GM21360 (cell line): ENCODE data around the gene TERF2IP.

Source experiments
- ATAC-seq: cut with Tn5 transposase; IDR thresholded peaks from one replicate; pipeline ENCODE4 v1.9.1; 2021; ENCODE audit warnings: mild to moderate bottlenecking, moderate library complexity; ENCODE audit not compliant: unreplicated experiment

The TERF2IP gene, protein sequence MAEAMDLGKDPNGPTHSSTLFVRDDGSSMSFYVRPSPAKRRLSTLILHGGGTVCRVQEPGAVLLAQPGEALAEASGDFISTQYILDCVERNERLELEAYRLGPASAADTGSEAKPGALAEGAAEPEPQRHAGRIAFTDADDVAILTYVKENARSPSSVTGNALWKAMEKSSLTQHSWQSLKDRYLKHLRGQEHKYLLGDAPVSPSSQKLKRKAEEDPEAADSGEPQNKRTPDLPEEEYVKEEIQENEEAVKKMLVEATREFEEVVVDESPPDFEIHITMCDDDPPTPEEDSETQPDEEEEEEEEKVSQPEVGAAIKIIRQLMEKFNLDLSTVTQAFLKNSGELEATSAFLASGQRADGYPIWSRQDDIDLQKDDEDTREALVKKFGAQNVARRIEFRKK

DNA sequence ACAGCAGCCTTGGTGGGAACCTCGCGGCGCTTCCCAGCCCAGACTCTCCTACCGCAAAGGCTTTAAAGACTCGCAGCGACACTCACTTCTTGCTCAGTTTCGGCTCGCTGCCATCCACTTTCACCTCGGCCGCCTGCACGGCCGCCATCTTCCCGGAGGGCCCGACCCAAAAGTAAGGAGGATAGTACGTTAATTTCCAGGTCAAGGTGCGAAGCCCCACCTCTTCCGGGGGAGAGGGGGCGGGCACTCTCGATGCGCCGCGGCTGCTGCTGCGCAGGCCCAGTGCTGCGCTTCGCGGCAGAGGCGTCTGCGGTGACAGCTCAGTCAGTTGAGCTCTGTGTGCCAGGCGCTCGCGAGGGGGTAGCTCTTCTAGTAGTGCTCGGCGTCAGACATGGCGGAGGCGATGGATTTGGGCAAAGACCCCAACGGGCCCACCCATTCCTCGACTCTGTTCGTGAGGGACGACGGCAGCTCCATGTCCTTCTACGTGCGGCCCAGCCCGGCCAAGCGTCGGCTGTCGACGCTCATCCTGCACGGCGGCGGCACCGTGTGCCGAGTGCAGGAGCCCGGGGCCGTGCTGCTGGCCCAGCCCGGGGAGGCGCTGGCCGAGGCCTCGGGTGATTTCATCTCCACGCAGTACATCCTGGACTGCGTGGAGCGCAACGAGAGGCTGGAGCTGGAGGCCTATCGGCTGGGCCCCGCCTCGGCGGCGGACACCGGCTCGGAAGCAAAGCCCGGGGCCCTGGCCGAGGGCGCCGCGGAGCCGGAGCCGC lies at the start of gene TERF2IP, which contains the start of gene KARS1:
Gene TERF2IP, plus strand, starts transcription at position 282 of the 773 bp plus-strand sequence. Its CDS starts 110 bp downstream, at position 392.
Gene KARS1, minus strand, starts transcription at position 174 of the 773 bp plus-strand sequence. Its CDS starts 26 bp downstream, at position 148.
- peak; percentile 83 for ATAC-seq

DNA sequence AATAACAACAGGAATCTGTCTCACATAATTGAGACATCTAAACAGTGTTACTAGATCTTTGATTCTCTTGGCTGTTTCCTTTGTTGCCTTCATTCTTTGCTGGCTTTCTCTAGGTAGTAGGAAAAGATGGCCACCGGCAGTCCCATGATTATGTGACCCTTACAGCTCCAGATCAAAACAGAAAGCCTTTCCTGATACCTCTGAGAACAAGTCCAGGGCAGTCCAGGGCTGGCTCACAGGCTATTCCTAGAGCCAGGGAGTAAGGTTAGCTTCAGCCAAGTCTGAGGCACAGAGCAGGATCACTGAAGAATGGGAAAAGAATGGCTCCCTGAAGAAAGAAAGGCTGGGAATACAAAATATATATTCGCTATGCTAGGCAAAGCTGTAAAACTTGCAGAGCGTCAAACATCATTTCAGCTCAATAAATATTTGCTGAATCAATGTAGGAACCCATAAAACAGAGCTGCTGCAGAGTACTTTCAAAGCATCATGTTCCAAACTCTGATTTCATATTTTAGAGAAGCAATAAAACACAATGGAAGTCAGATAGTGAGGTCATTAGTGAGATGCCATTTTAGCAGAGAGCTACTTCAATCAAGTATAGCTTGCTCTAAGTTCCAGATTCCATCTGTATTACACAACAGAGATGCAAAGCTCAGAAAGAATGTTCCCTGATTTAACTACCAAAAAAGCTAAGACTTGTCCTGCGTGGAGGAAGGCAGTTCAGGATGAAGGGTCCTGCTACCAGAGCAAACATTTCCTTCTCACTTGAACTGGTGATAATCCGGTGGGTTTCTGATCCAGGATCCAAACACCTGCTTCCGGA lies 47.9 kb upstream of the TERF2IP start:
- no peak for ATAC-seq

DNA sequence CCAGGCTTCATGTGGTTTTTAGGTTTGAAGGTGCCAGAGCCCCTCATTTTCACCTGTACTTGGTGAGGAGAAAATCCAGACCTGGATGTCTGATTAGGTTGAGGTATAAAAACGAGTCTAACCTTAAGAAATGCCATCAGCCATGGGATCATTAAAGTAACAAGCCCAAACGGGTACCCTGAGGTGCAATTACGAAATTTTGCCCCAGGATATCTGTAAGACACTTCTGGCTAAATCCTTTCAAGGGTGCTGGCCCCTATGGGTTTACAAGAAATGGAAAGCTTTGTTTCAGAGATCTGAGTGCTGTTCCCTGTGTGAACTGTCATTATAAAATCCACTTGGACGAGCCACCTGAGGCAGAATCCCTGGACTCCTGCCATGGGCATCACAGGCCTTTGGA lies 44.3 kb upstream of the TERF2IP start:
- ATAC-seq = no peak

DNA sequence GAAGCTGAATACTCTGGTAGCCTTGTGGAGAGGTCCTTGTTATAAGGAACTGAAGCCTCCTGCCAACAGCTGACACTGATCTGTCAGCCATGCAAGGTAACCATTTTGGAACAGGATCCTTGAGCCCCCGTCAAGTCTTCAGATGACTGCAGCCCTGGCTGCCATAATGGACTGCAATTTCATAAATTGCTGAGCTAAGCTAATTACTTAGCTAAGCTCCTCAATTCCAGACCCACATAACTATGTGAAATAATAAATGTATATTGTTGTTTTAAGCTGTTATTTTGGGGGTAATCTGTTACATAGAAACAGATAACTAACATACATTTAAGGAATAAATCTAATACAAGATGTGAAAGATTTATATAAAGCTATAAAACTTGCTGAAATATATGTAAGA lies 41.1 kb upstream of the TERF2IP start:
- ATAC-seq = no peak

DNA sequence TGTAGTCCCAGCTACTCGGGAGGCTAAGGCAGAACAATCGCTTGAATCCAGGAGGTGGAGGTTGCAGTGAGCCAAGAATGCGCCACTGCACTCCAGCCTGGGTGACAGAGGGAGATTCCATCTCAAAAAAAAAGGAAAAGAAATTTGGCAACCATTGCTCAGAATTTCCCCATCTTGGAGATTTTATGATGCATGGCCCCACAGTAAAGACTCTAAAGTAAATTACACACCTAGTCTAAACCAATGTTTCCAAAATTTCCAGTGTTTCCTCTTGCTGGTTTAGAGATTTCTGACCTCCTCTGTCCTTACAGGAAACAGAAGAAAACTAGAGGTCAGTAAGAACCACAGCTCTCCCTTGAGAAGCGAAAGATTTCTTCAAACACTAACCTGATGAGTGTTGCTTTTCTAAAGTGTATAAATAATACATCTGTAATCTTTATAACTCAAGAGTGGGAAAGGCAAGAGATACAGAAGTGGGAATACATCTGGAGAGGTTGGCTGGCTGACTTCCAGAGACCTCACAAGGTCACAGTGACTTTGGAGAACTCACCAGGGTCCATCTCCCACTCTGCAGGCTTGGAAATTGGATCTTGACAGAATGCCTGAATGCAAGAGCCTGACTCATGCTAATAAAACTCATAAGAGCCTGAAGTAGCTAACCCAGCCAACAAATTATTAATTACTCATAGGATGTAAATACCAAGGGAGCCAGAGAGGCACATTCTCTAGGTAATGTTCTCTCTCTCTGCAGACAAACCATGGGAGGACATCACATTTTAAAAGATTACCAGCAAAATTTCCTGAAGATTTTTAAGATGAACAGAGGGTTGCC lies 33.3 kb upstream of the TERF2IP start:
- ATAC-seq = no peak

DNA sequence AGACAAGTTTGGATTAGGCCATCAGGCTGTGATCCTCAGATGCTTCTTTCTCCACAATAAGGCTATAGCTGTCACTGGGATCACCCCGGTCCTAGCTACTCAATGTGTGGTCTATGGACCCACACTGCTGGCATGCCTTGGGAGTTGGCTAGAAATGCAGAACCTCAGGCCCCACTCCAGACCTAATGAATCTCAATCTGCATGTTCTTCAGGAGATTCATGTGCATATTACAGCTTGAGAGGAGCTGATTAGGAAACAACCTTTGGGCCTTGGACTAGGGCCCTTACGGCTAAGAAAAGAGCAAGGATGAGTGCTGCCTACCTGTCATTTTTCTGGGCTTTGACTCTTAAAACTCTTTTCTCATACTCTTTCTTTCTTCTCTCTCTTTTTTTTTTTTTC lies 32.0 kb upstream of the TERF2IP start:
- ATAC-seq = no peak

DNA sequence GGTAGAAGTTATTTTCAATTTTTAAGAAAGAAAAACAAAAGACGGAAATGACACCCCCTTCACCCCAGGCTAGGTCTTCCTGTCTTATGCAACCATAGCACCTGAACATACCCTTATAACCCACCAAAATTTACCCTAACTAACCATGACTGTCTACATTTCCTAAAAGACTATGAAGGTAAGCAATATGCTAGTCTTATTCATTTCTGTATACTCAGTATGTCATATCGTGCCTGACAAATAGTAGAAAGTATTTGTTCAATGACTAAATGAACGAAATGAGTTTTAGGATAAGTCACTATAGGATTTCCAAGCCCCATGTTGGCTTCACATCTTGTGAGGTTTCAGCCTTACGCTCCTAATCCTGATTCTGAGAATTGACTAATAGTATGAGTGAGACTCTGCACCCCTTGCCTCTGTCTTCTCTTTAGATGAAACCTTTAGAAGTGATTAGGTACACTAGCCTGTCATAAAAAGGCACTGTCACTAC lies 31.0 kb upstream of the TERF2IP start:
- ATAC-seq = no peak

DNA sequence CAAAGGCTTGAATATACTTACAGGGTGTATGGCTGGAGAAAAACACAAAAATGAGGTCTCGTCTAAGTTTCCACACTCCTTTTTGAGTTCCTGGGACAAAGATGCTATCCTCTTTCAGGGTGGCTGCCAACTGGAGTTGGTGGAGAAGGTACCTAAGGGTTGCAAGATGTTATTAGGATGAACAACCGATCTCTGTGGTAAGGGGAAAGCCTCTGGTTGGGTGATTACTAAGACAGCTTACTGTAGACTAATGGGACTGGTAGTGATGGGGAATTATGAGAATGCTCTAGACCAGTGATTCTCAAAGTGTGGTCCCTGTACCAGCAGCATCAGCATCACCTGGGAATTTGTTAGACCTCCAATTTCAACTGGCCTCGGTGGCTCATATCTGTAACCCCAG lies 30.5 kb upstream of the TERF2IP start:
- no peak for ATAC-seq

DNA sequence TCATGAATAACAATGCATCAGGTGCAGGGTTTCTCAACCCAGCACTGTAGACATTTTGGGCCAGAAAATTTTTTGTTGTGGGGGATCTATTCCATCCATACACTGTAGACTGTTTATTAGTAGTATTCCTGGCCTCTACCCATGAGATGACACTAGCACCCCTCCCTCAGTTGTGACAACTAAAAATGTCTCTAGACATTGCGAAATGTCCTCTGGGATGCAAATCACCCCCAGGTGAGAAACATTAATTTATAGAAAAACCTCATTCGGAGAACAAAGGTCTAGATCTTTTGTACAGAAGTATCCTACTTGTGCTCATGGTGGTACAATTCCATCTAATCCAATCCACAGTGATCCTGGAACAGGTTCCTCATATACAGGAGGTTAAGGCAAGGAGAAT lies 28.8 kb upstream of the TERF2IP start:
- ATAC-seq = no peak

DNA sequence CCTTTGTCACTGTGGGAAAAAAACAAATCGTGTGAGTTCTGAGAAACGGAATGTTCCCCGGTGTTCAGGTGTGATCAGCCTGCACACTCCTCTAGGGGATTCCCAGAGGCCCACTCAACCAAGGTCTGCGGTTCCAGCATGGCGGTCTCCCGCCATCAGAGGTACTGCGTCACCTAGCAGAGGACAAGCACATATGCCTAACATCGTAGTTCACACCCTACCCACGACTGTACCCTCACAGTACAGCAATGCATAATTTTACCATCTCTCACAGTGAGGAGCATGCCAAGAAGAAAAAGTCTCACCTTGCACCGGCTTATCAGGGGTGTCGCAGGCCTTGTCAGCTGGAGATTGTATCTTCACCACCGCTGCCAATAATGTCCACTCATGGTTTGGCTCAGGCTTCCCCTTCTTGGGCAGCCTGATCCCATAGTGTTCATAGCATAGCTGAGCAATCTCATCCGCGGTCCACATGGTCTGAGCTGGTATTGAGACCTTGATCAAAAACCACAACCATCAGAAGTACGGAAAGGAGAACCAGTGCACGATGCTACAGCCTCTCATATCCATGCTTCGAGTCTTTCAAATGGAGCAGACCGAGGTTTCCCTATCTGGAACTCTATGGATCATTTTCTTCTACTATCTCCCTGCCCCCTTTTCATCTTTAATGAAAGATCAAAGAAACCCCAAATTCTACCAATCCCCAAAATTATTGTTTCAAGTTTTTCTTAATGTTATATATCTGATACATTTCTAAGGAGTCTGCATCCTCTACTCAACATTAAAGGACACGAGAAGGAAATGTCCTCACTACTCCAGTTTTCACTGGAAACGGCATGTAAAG lies 27.0 kb upstream of the TERF2IP start:
- no peak for ATAC-seq

DNA sequence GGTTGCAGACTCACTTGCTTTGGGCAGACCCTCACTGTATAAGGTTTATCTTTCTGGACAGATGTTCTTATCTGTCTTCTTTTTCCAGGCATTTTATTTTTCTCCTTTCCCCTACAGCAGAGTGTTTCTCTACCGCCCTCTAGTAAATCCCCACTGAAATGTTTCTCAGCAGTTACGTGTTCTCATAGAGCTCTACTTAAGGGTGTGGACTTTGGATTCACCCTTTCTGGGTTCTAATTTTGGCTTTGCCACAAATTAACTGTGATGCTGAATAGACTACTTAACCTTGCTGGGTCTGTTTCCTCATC lies 26.4 kb upstream of the TERF2IP start:
- no peak for ATAC-seq

DNA sequence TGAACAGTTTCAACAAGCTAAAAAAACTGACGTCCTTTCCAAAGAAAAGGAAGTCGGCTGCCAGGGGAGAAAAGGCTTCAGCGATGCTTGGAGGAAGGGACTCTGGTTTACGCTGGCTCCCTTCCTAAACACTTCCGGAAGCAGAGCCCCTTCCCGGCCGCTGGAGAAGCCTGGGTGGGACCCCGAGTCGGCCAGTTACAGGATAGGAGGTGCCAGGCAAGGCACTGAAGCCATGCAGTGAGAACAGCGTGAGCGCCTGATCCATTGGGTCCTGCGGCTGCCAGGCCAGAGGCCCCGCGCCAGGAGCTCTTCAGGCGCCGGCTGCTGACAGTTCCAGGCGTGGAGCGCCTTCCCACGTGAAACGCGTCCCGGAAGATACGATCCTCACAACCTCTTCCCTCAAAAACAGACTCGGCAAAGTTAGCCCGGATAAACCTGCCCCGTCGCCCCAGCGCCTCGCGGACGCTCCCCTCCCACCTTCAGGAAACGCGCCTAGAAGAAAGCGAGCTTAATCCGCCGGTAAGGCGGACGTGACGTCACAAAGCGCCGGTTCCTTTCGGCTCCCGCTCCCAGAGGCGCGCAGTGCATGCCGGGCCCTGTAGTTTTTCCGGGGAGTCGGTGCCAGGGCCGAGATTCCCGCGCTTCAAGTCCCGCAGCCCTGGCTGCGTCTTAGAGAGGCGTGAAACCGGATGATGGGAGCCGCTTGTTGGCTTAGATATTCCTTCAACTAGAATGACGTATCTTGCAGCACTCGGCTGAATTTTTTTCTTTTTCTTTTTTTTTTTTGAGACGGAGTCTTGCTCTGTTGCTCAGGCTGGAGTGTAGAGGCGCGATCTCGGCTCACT lies 24.6 kb upstream of the TERF2IP start, which contains the start of gene ADAT1:
Gene ADAT1, minus strand, starts transcription at position 521 of the 845 bp plus-strand sequence. CDS start 2,482 bp downstream, outside the sequence.
- ATAC-seq = peak; percentile 94

DNA sequence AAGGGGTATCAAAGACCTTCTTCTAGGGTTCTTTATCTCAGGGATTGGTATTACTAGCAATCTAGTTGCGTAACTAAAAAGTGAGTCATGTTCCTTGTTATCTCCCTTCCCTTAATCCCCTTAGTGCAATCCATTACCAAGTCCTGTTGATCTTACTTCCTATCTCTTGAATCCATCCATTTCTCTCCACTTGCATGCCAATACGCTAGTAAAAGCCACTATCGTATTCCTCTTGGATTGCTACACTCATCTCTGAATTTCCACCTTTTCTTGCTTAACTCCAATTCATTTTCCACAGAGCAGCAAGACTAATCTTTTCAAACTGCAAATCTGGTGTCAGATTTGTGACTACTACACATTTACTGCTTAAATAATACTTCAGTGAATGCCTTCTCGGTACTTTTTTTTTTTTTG lies 22.6 kb upstream of the TERF2IP start:
- no peak for ATAC-seq

DNA sequence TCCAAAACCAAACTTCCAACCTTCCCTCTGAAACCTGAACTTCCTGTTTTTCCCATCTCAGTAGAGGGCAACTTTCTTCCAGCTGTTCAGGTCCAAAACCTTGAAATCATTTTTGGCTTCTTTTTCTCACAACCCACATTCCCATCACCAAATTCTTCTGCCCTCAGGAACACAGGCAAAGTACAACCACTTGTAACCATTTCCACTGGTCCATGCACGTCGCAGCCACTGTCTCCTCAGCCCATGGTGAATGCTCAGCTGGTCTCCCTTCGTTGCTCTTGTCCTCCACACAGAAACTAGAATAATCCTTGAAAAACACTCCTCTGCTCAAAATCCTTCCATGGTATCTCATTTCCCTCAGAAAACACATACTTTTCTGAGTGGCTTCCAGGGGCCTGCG lies 20.8 kb upstream of the TERF2IP start:
- ATAC-seq = no peak

DNA sequence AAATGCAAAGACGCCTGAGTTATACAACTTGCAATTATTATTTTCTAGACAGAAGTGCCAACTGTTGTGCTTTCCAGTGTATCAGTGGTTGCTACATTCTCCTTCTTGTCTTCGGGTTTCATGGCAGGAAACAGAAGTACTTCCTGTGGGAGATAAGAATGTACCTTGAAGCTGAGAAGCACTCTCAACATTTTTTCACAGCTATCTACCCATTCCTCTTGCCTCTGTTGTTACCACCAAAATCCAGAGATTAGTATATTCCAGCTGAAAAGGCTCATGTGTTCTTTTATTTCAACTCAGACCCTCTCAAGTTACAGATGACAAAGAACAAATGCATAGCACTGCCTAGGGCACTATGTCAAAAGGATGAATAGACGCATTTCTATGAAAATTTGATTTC lies 19.7 kb upstream of the TERF2IP start:
- ATAC-seq = no peak

DNA sequence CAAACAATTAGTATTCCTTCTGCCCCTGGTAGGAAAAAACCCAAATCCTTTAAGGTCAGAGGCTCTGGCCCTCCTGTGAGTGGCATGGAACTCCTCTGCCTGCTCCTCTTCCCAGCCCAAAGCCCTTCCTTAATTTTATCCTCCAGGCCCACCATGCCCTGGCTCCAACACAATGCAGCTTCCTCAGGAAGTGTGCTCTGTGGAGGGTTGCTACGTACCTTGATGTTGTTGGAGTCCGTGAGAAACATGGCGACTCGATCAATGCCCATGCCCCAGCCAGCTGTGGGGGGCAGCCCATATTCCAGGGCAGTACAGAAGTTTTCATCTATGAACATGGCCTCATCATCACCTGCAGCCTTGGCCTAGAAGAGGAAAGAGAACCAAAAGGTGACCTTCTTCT lies 19.2 kb upstream of the TERF2IP start:
- ATAC-seq = no peak

DNA sequence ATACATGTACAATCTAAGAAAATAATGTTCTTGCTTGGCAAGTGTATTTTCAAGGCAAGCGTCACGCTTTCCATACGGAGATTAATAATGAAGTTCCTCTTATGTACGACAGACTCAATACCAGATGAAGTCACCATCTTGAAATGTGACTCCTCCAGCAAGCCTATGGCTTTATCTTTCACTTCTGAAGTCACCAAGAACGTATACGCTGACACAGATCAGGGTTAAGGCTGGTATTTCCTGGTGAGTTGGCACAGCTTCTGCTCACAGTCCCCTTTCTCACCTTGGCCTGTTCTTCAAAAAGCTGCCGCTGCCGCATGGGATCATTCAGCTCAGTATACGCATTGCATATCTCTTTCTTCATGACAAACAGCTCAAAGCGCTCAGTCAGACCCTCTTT lies 18.4 kb upstream of the TERF2IP start:
- no peak for ATAC-seq

DNA sequence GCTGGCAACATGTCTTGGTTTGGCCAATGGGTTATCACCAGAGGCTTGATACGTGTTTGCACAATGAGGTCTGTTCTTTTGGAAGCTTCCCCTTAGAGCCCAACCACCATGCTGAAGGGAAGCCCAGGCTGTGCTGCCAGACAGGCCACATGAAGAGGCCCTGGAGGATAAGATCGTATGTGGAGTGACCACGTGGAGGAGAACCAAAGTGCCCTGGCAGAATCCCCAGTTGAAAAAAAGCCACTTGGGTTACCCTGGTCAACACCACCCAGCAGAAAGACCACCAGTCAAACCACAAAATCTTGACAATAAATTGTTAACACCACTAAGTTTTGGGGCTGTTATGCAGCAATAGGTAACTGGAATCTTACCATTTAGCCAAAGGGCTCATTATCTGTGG lies 17.5 kb upstream of the TERF2IP start:
- ATAC-seq = no peak
